ENCODE measurements around the gene IMMP2L.

- TF ChIP-seq TAF1 (IDR thresholded peaks at IDR 0.05; ENCODE audit: borderline replicate concordance, insufficient read depth, low read length) (no peak), REST (IDR thresholded peaks at IDR 0.05; ENCODE audit: insufficient read depth in 1 of 2, low read depth in 2 of 2, low read length in 2 of 2) (no peak), POLR2AphosphoS5 (IDR thresholded peaks at IDR 0.05; ENCODE audit: low read depth, low read length) (no peak)
Measured at GRCh38 chr7:110724811-110725210, 837.5 kb downstream of the IMMP2L start.
